ENCODE results near the gene PGAP1. TPM values are rescaled to one million over a fixed set of nuclear protein-coding genes. Genes with fewer than 3 reads are reported as not detected.

PGAP1 gene
- total and polyA plus RNA-seq, 2 of the 8 experiments (the other 6 are each of a cell fraction or from before 2014, with no cell fraction given), result 8.3 to 24.1 TPM

DNA sequence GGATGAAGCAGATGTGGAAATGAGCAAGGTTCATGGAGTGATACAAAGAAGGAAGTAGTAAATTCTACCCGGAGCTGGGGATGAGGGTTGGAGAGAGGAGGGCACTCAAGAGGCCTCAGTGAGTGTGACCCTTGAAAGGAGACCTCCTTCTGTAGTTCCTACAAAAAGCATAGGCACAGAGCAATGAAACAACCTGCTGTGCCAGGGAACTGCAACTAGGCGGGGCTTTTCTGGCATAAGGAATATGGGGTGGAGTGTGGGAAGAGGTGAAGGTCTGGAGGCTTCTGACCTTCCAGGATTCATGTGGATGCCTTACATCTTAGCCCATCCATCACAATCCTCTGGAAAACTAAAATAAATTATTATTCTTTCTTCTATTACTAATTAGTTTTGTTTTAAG, 25.5 kb upstream of the PGAP1 start:
- H2BK15ac ChIP-seq (ENCODE audit: low read length), result no peak overlapping the region
- no peaks in the 10 kb centered on the region for H3K23me2 ChIP-seq (ENCODE audit: low read depth, low read length)
- FAIRE-seq, result no peak
- no peak overlapping the region for H3K18ac ChIP-seq (ENCODE audit: extremely low read depth, low read length)
- no peak for DNase-seq (ENCODE audit: low read depth in 1 of 2, low spot score in 2 of 2)
- H3K79me2 ChIP-seq (ENCODE audit: control insufficient read depth in 1 of 2, insufficient read depth in 2 of 2, low read length in 2 of 2), result no peaks in the 10 kb centered on the region
- no peaks in the 10 kb centered on the region for H4K20me1 ChIP-seq (replicated peaks in 1 of 2; ENCODE audit: control insufficient read depth in 1 of 2, insufficient read depth in 2 of 2, low read length in 2 of 2)
- CTCF ChIA-PET (ENCODE audit: partially characterized antibody), result no interaction called here
- H3K27ac ChIP-seq (ENCODE audit: low read depth, low read length), result no peak overlapping the region
- no peak overlapping the region for H4K8ac ChIP-seq (ENCODE audit: extremely low read depth, insufficient read depth, low read length)
- H3K27me3 ChIP-seq (replicated peaks in 1 of 4; ENCODE audit: control insufficient read depth in 3 of 4, extremely low read depth in 1 of 4, insufficient read depth in 3 of 4, low read length in 3 of 4), result no peaks in the 10 kb centered on the region
- H4K91ac ChIP-seq (replicated peaks; ENCODE audit: insufficient read length, low read length), result no peak overlapping the region
- peaks cover 2 to 12% (median 7%) of the 10 kb centered on the region in 4 experiments; a peak in 3 of 7 replicates for H3K4me1 ChIP-seq (replicated peaks in 1 of 4; ENCODE audit: control insufficient read depth in 3 of 4, insufficient read depth in 4 of 4, low read length in 3 of 4)
- H3K4me3 ChIP-seq (ENCODE audit: extremely low read depth in 1 of 4, insufficient read depth in 2 of 4, low read depth in 3 of 4, low read length in 4 of 4), result no peak overlapping the region
- no peak overlapping the region for H4K5ac ChIP-seq (ENCODE audit: insufficient read length, low read depth, low read length)
- no peak overlapping the region for H3K23ac ChIP-seq (ENCODE audit: insufficient read length)
- H2BK120ac ChIP-seq (replicated peaks; ENCODE audit: low read depth, low read length), result no peak overlapping the region
- POLR2A ChIA-PET (ENCODE audit: partially characterized antibody), result no interaction called here
- H3K4me2 ChIP-seq (ENCODE audit: insufficient read depth in 1 of 2, low read depth in 2 of 2, low read length in 2 of 2), result no peak overlapping the region
- H2AK5ac ChIP-seq (ENCODE audit: low read depth, low read length), result no peak overlapping the region
- TF ChIP-seq CTBP2 (IDR thresholded peaks at IDR 0.05; ENCODE audit: borderline replicate concordance, insufficient read depth, insufficient read length, low read length) (no peak), SRF (IDR thresholded peaks at IDR 0.05; ENCODE audit: low read depth, low read length) (no peak), EP300 (IDR thresholded peaks at IDR 0.05; ENCODE audit: borderline replicate concordance in 1 of 2, low read depth in 2 of 2, low read length in 2 of 2) (no peak)
- H3K79me1 ChIP-seq (ENCODE audit: low read depth, low read length), result no peaks in the 10 kb centered on the region
- H2AFZ ChIP-seq (ENCODE audit: low read length), result 0 out of 2 replicates have a peak overlapping the region, but pooled peaks have one; percentile 73
- H3K9ac ChIP-seq (replicated peaks in 1 of 4; ENCODE audit: extremely low read depth in 1 of 4, low read depth in 3 of 4, low read length in 3 of 4), result no peak overlapping the region
- no peaks in the 10 kb centered on the region for H3K9me3 ChIP-seq (ENCODE audit: insufficient read depth in 2 of 2, low read depth in 1 of 2, low read length in 1 of 2)
- 83% methylated on average over 2 of the region's 2 CpGs; no CpG with 5 or more reads in 1 of the 2 experiments for WGBS, 2 experiments (ENCODE audit: extremely low coverage in 1 of 2, insufficient coverage in 1 of 2, insufficient read length in 1 of 2, insufficient replicate concordance in 2 of 2, low coverage in 1 of 2, low lambda C conversion rate in 2 of 2, missing lambda C conversion rate in 1 of 2)
- H2BK20ac ChIP-seq (ENCODE audit: low read length), result no peak overlapping the region
- H3K4ac ChIP-seq (replicated peaks; ENCODE audit: insufficient read length, low read depth, low read length), result no peak overlapping the region
- no peak overlapping the region for H3K14ac ChIP-seq (ENCODE audit: insufficient read length)
- no peaks in the 10 kb centered on the region for H3K36me3 ChIP-seq (ENCODE audit: control insufficient read depth in 2 of 4, insufficient read depth in 4 of 4, low read length in 3 of 4)
- no peak overlapping the region for H2BK5ac ChIP-seq (ENCODE audit: low read depth, low read length)
- H3K56ac ChIP-seq (replicated peaks; ENCODE audit: insufficient read length, low read depth, low read length), result no peak overlapping the region
- no peak overlapping the region for H2BK12ac ChIP-seq (ENCODE audit: low read depth, low read length)

Measured in H1 (cell line).